ENCODE results near the gene NME2. TPM values are rescaled to one million over a fixed set of nuclear protein-coding genes. Genes with fewer than 3 reads are reported as not detected.
"Not testable (repeated sequence)": the region's sequence is repeated elsewhere in the genome, so short reads cannot be mapped to it uniquely, and the experiment has no call there.

NME2 gene
- total RNA-seq, 2 donors from 2014 or later, result 548 to 602 TPM

DNA sequence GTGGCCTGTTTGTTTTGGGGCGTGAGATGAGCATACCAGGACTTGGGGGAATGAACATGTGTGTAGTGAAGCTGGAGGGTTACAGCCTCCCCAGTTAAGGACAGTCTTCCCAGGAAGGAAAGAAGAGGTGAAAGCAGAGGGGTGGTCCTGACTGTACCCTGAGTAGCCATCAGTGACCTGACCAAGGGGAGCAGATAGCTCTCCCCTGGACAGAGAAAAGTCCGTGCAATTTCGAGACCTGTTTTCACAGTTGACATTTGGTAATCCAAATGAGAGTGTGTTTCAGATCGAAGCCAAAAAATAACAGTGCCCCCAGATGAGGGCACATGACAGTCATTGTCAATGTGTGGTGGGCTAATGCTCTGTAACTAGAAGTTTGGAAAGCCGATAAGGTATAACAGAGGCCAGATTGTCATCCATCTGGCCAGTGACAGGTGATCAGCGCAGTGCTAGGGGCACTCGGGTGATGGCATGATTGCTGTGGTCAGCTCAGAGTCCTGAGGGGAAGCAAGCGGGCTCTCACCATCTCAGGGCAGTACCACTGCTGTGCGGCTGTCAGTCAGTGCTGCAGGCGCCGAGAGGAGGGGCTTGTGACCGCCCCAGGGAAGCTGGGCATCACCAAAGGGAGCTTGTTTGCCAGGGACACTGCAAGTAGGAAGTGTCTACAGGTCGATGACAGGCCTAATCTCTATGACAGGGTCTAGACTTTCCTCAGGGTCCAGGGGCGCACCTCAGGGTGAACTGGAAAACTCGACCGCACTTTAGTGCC is 1.1 kb upstream of the NME2 start:
- ATAC-seq (replicated peaks in 1 of 2) (no peak), DNase-seq (peak in 1 of 2 donors; percentile 8)
- Mint-ChIP-seq H3K27me3 (ENCODE audit: low read depth) (no peaks in the 10 kb centered on the region), H3K36me3 (ENCODE audit: insufficient read depth in 2 of 2) (peaks cover 17 to 27% of the 10 kb centered on the region in 2 donors), H3K27ac (peak overlapping the region; percentile 97), H3K9me3 (no peaks in the 10 kb centered on the region), H3K4me1 (ENCODE audit: low read depth) (peaks cover 47% of the 10 kb centered on the region), H3K4me3 (peak overlapping the region; percentile 86 to 89)

DNA sequence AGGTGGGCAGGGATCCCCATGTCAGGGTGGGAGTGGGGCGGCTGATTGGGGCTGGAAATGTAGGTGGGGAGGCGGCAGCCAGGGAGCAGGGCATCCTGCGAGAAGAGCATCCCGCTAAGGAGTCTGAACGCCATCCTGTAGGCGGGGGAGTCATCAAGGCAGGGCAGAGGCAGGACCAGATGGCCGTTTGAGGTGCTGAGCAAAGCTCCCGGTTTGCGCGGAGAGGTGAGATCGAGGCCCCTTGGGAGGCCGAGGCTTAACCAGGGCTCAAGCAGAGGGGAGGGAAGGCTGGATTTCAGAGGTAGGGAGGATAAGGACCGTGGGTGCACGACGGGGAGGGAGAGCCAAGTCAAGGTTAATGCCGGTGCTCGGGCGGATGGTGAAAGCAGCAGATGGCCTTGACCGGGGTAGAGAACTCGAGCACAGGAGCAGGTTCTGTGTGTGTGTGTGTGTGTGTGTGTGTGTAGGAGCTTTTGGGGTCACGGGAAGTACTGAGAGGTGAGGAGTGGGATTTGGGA is 472 bp upstream of the NME2 start:
- no peak for DNase-seq
- Mint-ChIP-seq H3K36me3 (ENCODE audit: insufficient read depth in 2 of 2) (peaks cover 17 to 25% of the 10 kb centered on the region in 2 donors), H3K4me1 (ENCODE audit: low read depth) (peaks cover 45% of the 10 kb centered on the region)

DNA sequence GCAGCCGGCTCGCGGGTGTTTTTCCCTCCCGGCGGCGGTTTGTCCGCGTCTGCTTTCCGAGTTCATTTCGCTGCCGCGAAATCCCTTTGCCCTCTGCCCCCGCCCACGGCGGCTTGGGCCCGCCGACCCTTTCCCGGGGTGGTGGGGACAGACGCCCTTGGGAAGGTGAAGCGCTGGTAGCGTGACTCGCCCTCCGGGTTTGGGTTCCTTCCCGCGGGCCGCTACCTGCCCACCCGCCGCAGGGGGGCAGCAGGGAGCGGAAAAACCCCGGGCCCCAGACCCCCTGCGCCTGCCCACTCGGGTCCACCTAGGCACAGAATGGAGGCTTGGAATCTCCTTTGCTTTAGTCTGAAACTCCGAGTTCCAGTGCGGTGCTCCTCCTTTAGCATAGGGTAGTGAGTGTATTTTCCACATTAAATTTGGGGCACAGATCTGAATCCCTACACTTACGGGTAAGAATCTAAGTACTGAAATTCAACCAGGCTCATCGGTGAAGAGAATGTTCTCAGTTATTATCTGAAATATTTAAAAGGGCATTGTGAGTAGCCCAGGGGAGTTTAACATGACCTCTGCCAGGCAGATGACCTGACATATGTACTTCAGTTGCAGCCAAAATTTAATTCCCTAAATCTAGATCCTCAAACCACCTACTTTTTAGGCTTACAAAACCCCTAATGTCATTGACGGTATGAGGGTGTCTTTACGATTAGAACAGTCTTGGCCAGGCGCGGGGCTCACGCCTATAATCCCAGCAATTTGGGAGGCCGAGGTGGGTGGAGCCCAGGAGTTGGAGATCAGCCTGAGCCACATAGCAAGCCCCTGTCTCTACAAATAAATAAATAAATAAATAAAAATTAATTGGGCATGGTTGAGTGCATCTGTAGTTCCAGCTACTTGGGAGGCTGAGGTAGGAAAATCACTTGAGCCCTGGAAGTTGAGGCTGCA is 1.0 kb downstream of the NME2 start:
- H3K27ac Mint-ChIP-seq, result peak overlapping the region; percentile 90
- H3K4me1 Mint-ChIP-seq (ENCODE audit: low read depth), result peaks cover 45% of the 10 kb centered on the region
- no peaks in the 10 kb centered on the region for H3K27me3 Mint-ChIP-seq (ENCODE audit: low read depth)
- no peaks in the 10 kb centered on the region for H3K9me3 Mint-ChIP-seq
- H3K36me3 Mint-ChIP-seq (ENCODE audit: insufficient read depth in 2 of 2), result peaks cover 17 to 22% of the 10 kb centered on the region in 2 donors
- peak; percentile 77 to 86 for DNase-seq
- ATAC-seq (replicated peaks in 1 of 2), result peak; percentile 66 to 70
- peak overlapping the region; percentile 88 to 96 for H3K4me3 Mint-ChIP-seq

More for the DNA sequence above, 472 bp upstream of the NME2 start:
- H3K27me3 Mint-ChIP-seq (ENCODE audit: low read depth), result no peaks in the 10 kb centered on the region
- peak overlapping the region; percentile 97 for H3K27ac Mint-ChIP-seq
- H3K9me3 Mint-ChIP-seq, result no peaks in the 10 kb centered on the region
- H3K4me3 Mint-ChIP-seq, result peak overlapping the region; percentile 86 to 89
- peak; percentile 2 to 24 for ATAC-seq (replicated peaks in 1 of 2)

DNA sequence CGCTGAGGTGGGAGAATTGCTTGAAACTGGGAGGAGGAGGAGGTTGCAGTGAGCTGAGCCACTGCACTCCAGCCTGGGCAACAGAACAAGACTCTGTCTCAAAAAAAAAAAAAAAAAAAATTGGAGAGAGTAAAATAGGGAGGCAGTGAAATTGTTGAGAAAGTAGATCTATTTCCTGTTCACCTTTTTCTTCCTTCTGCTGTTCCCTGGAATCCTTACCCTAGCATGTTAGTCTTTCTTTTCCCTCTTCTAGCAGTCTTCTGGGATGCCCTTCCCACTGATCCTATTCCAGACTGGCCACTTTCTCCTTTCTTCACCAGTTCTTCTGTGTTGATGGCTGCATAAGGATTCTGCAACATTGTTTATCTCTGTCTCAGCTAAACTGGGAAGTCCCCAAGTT is 3.1 kb downstream of the NME2 start:
- peak overlapping the region in 1 of 2 donors; percentile 4 for H3K4me3 Mint-ChIP-seq
- ATAC-seq (replicated peaks in 1 of 2) (no peak), DNase-seq (no peak)
- no peaks in the 10 kb centered on the region for H3K9me3 Mint-ChIP-seq
- H3K4me1 Mint-ChIP-seq (ENCODE audit: low read depth), result peaks cover 45% of the 10 kb centered on the region
- H3K36me3 Mint-ChIP-seq (ENCODE audit: insufficient read depth in 2 of 2), result peaks cover 17 to 18% of the 10 kb centered on the region in 2 donors
- H3K27ac Mint-ChIP-seq, result peak overlapping the region; percentile 24
- no peaks in the 10 kb centered on the region for H3K27me3 Mint-ChIP-seq (ENCODE audit: low read depth)

DNA sequence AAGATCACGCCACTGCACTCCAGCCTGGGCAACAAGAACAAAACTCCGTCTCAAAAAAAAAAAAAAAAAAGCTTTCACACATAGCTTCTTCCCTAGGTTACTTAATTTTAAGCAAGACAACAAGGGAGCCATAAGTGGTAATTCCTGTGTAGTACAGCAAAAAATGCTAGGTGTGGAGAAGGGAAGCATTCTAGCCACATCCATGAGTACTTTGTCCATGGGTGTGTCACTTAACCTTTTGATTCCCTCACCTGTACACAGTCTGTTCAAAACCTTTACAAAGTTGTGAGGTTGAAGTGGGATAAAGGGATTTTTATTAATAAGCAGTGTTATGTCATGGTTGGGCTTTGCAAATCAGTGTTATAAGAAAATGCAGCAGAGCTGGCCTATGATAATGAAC is 4.5 kb downstream of the NME2 start:
- H3K27me3 Mint-ChIP-seq (ENCODE audit: low read depth), result no peaks in the 10 kb centered on the region
- no peak for ATAC-seq (replicated peaks in 1 of 2)
- peak overlapping the region; percentile 9 for H3K27ac Mint-ChIP-seq
- DNase-seq, result no peak
- peaks cover 15 to 18% of the 10 kb centered on the region in 2 donors for H3K36me3 Mint-ChIP-seq (ENCODE audit: insufficient read depth in 2 of 2)
- peaks cover 33% of the 10 kb centered on the region for H3K4me1 Mint-ChIP-seq (ENCODE audit: low read depth)
- no peak overlapping the region for H3K4me3 Mint-ChIP-seq
- no peaks in the 10 kb centered on the region for H3K9me3 Mint-ChIP-seq

DNA sequence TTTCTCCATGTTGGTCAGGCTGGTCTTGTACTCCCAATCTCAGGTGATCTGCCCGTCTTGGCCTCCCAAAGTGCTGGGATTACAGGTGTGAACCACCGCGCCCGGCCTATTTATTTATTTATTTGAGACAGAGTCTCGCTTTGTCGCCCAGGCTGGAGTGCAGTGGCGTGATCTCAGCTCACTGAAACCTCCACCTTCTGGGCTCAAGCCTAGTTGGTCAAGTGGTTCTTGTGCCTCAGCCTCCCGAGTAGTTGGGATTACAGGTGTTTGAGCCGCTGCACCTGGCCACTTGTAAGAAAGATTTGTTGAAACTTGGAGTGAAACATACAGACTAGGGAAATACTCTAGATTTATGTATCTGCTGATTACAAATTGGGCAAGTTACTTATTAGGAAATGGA is 5.8 kb downstream of the NME2 start:
- not testable (repeated sequence) for H3K4me3 Mint-ChIP-seq; H3K27me3 Mint-ChIP-seq (ENCODE audit: low read depth); H3K27ac Mint-ChIP-seq; H3K9me3 Mint-ChIP-seq; DNase-seq; ATAC-seq (replicated peaks in 1 of 2)
- Mint-ChIP-seq H3K4me1 (ENCODE audit: low read depth) (peaks cover 29% of the 10 kb centered on the region), H3K36me3 (ENCODE audit: insufficient read depth in 2 of 2) (peaks cover 12 to 18% of the 10 kb centered on the region in 2 donors)

DNA sequence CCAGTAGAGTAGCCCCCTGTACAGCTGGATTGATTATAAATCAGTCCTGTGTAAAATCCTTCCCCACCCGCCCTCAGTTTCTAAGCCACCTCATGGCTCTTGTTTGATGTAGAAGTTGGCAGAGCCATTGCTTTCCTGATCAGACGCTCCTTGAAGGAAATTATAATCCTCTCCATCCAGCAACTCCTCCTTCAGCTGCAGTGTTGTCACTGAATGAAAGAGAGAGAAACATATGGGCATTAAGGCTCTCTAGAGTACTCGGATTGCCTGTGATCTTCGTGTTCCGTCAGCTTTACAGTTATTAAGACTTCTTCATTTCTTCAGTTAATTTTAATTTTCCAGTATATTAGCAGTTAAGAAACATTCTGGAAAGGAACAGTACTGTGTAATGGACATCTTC is 14.3 kb downstream of the NME2 start:
- Mint-ChIP-seq H3K4me1 (ENCODE audit: low read depth) (peaks cover 6% of the 10 kb centered on the region), H3K27ac (no peak overlapping the region), H3K4me3 (no peak overlapping the region), H3K27me3 (ENCODE audit: low read depth) (no peaks in the 10 kb centered on the region), H3K9me3 (no peaks in the 10 kb centered on the region), H3K36me3 (ENCODE audit: insufficient read depth in 2 of 2) (peaks cover 0 to 8% of the 10 kb centered on the region in 2 donors)
- no peak for DNase-seq
- ATAC-seq (replicated peaks in 1 of 2), result no peak

DNA sequence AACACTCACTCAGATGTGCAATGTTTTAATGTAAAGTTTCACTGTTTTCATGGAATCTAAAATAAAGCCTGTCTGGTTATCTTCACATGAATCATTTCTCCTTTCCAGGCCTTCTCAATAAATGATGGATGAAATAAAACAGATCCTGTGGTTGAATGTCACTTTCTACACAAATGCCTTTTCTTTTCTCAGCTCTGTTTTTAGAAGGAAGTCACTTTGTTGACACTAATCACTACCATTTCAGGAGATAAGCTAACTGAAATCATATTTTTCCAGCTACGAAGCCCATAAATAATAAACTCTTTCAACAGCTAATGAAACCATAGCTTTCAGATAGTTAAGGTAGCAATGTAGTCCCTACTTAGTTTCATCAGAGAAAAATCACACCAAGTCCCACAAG is 17.9 kb downstream of the NME2 start:
- no peak for DNase-seq
- Mint-ChIP-seq H3K27ac (peak overlapping the region; percentile 13), H3K9me3 (no peaks in the 10 kb centered on the region), H3K4me1 (ENCODE audit: low read depth) (peaks cover 6% of the 10 kb centered on the region), H3K36me3 (ENCODE audit: insufficient read depth in 2 of 2) (peaks cover 3 to 8% of the 10 kb centered on the region in 2 donors), H3K27me3 (ENCODE audit: low read depth) (no peaks in the 10 kb centered on the region), H3K4me3 (no peak overlapping the region)
- ATAC-seq (replicated peaks in 1 of 2), result no peak

DNA sequence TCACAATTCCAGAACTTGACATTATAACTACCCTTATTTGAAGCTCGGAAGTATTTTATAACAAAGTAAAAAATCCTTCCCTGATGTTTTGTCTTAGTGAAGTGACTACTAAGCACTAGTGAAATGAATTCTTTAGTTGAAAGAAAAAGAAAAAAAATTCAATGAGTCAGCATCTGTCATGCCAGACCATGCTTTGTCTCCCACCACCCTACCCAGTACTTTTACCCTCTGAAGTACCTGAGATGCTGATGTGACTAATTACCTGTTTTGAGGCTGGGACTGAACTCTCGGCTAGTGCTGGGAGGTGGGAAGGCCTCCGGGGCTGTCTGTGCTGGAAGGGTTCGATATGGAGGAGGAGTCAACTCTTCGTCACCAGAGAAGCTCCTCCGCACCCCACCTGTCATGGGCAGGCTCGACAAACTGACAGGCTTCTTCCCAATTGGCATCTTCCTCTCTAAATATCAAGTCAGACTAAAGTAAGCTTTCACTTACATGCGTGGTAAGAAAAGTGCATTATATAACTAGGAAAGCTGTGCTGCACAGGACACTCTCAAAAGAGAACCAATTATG is 19.6 kb downstream of the NME2 start:
- peaks cover 6% of the 10 kb centered on the region for H3K4me1 Mint-ChIP-seq (ENCODE audit: low read depth)
- DNase-seq, result no peak
- no peaks in the 10 kb centered on the region for H3K9me3 Mint-ChIP-seq
- H3K4me3 Mint-ChIP-seq, result no peak overlapping the region
- peaks cover 3 to 8% of the 10 kb centered on the region in 2 donors for H3K36me3 Mint-ChIP-seq (ENCODE audit: insufficient read depth in 2 of 2)
- no peak overlapping the region for H3K27ac Mint-ChIP-seq
- ATAC-seq (replicated peaks in 1 of 2), result no peak
- H3K27me3 Mint-ChIP-seq (ENCODE audit: low read depth), result no peaks in the 10 kb centered on the region

DNA sequence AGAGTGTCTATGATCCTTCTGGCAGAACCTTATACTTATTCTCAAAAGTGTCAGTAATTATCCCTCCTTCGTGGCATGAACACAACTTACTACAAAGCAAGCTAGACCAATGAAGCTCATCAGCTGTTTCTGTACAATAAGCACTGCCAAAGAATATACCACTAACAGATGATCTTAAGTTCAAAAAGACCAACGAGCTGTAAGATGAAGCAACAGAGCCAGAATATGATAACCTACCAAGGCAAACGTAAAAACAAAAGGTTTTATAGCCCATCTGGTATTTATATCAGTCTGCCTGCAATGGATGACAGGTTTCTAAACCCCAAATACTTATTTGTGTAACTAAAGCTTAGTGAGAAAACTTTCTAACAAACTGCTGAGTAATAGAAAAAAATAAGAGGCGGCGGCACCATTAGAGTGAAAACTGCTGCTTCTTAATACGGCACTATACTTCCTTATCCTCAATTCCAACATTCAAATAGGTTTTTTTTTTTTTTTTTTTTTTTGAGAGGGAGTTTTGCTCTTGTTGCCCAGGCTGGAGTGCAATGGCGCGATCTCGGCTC is 22.1 kb downstream of the NME2 start:
- peaks cover 5 to 8% of the 10 kb centered on the region in 2 donors for H3K36me3 Mint-ChIP-seq (ENCODE audit: insufficient read depth in 2 of 2)
- no peak overlapping the region for H3K27ac Mint-ChIP-seq

DNA sequence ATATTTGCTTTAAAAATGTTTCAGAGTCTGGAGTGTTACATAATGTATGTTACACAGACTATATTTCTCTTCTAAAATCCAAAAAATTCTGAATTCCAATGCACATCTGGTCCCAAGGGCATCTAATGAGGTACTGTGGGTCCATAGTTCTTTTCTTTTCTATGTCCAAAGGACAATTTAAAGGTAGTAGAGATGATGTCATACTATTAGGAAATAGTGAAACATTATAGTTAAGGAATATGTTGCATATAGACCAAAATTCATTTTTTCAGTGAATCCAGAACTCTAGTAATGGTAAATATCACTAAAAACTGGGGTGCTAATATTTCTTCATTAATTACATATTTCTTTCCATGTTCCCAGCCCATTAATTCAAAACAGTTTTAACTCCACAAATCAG is 23.0 kb downstream of the NME2 start:
- Mint-ChIP-seq H3K4me3 (no peak overlapping the region), H3K27ac (no peak overlapping the region), H3K9me3 (no peaks in the 10 kb centered on the region), H3K4me1 (ENCODE audit: low read depth) (peaks cover 6% of the 10 kb centered on the region), H3K27me3 (ENCODE audit: low read depth) (no peaks in the 10 kb centered on the region), H3K36me3 (ENCODE audit: insufficient read depth in 2 of 2) (peaks cover 5 to 8% of the 10 kb centered on the region in 2 donors)
- no peak for DNase-seq
- ATAC-seq (replicated peaks in 1 of 2), result no peak

More for the DNA sequence above, 22.1 kb downstream of the NME2 start:
- DNase-seq, result no peak
- no peak overlapping the region for H3K4me3 Mint-ChIP-seq
- H3K27me3 Mint-ChIP-seq (ENCODE audit: low read depth), result no peaks in the 10 kb centered on the region
- no peak for ATAC-seq (replicated peaks in 1 of 2)
- H3K4me1 Mint-ChIP-seq (ENCODE audit: low read depth), result peaks cover 6% of the 10 kb centered on the region
- no peaks in the 10 kb centered on the region for H3K9me3 Mint-ChIP-seq

DNA sequence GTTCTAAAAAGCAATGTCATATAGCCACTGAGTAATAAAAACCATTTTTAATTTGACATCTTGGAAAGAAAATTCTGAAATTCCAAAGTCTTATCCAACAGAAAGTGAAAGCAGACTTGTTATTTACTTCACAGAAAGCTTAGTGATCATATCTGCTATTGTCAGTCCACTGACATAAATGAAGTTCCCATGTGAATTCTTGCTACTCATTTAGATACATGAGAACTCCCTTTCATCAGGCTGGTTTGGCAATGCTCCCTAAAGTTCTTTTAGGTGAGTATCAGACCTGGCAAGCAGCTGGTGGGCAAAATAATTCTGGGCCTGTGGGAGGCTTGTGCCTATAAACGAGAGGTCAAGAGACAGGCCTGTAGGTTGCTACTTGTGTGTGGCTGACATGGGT is 23.4 kb downstream of the NME2 start:
- H3K9me3 Mint-ChIP-seq, result no peaks in the 10 kb centered on the region
- H3K27ac Mint-ChIP-seq, result peak overlapping the region; percentile 50
- no peak overlapping the region for H3K4me3 Mint-ChIP-seq
- ATAC-seq (replicated peaks in 1 of 2) (no peak), DNase-seq (no peak)
- peaks cover under 1% of the 10 kb centered on the region for H3K4me1 Mint-ChIP-seq (ENCODE audit: low read depth)
- peaks cover 5 to 8% of the 10 kb centered on the region in 2 donors for H3K36me3 Mint-ChIP-seq (ENCODE audit: insufficient read depth in 2 of 2)
- no peaks in the 10 kb centered on the region for H3K27me3 Mint-ChIP-seq (ENCODE audit: low read depth)
